ENCODE data around the gene ZNF76. TPM values are rescaled to one million over a fixed set of nuclear protein-coding genes. Genes with fewer than 3 reads are reported as not detected.

The ZNF76 gene
- total and polyA plus RNA-seq, 2 donors (not counting 3 experiments of a cell fraction or from before 2014, with no cell fraction given) = 27.9 to 34.6 TPM

- intact Hi-C loops (cut with micrococcal nuclease) = no loop called here
- Histone ChIP-seq H3K4me3 (replicated peaks in 1 of 3; ENCODE audit: insufficient read depth in 1 of 3, low read depth in 1 of 3, low read length in 3 of 3) (no peak overlapping the region), H3K4me1 (ENCODE audit: control insufficient read depth, extremely low read depth, insufficient read depth, low read length) (no peaks in the 10 kb centered on the region), H3K9ac (replicated peaks; ENCODE audit: extremely low read depth, insufficient read depth, low read length) (no peak overlapping the region), H3K27me3 (ENCODE audit: control insufficient read depth in 2 of 2, insufficient read depth in 2 of 2, low read length in 2 of 2) (no peaks in the 10 kb centered on the region), H3K9me1 (replicated peaks; ENCODE audit: control insufficient read depth, extremely low read depth, insufficient read depth, low read length) (no peaks in the 10 kb centered on the region), H2AFZ (ENCODE audit: low read depth, low read length) (no peak overlapping the region), H3K4me2 (ENCODE audit: insufficient read depth, low read length) (no peak overlapping the region), H3K9me3 (replicated peaks; ENCODE audit: control insufficient read depth, insufficient read depth, low read length) (no peaks in the 10 kb centered on the region), H3K36me3 (ENCODE audit: control insufficient read depth in 2 of 2, extremely low read depth in 1 of 2, insufficient read depth in 2 of 2, low read length in 2 of 2) (no peaks in the 10 kb centered on the region), H3K79me2 (ENCODE audit: control insufficient read depth, insufficient read depth, low read length) (no peaks in the 10 kb centered on the region), H3K27ac (ENCODE audit: insufficient read depth, low read depth, low read length) (no peak overlapping the region), H4K20me1 (replicated peaks; ENCODE audit: control insufficient read depth, extremely low read depth, insufficient read depth, low read length) (no peaks in the 10 kb centered on the region)
- ChIA-PET POLR2A (no interaction called here), CTCF (interaction anchor here (1.5 kb wide), 1 partner anchor 17 kb away, joined by 4 read pairs; the partner anchor contains the start of gene ZNF76)
- FAIRE-seq (no peak), DNase-seq (ENCODE audit: low read depth, low spot score) (no peak)
- BruUV-seq (replicated peaks) = no TSS peak
- TF ChIP-seq, protein P1, sequence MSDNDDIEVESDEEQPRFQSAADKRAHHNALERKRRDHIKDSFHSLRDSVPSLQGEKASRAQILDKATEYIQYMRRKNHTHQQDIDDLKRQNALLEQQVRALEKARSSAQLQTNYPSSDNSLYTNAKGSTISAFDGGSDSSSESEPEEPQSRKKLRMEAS (IDR thresholded peaks at IDR 0.05; ENCODE audit: insufficient read depth, insufficient read length) = no peak
- TF ChIP-seq MYC (IDR thresholded peaks at IDR 0.05; ENCODE audit: low read depth, low read length) = no peak
- no peak for TF ChIP-seq POLR2AphosphoS5 (IDR thresholded peaks at IDR 0.05; ENCODE audit: insufficient read depth, low read depth, low read length)
- TF ChIP-seq POLR2A (IDR thresholded peaks at IDR 0.05; ENCODE audit: low read depth, low read length) = no peak
- no peak for TF ChIP-seq JUN (IDR thresholded peaks at IDR 0.05; ENCODE audit: borderline replicate concordance, insufficient read depth, insufficient read length, low read depth)
- no peak for TF ChIP-seq GATA2 (IDR thresholded peaks at IDR 0.05; ENCODE audit: insufficient read depth, insufficient read length, low read depth, low read length)
- TF ChIP-seq CTCF (IDR thresholded peaks at IDR 0.05; ENCODE audit: extremely low read depth in 1 of 2, insufficient read depth in 1 of 2, low read depth in 1 of 2, low read length in 2 of 2) = no peak
- no peak for TF ChIP-seq FOS (IDR thresholded peaks at IDR 0.05; ENCODE audit: borderline replicate concordance, insufficient read depth, low read length)
- dilution Hi-C loops (cut with MboI; ENCODE audit: extremely low pct_ligation_motif_present, low sequenced_read_pairs) = no loop called here
Measured at GRCh38 chr6:35275744-35276260, 16.3 kb downstream of the ZNF76 start.
